ENCODE results near the gene OR2V2.

The OR2V2 gene

GRCh38 chr5:181191526-181192336 is 44.3 kb downstream of the OR2V2 start:
- DNase-seq = no peak

DNA sequence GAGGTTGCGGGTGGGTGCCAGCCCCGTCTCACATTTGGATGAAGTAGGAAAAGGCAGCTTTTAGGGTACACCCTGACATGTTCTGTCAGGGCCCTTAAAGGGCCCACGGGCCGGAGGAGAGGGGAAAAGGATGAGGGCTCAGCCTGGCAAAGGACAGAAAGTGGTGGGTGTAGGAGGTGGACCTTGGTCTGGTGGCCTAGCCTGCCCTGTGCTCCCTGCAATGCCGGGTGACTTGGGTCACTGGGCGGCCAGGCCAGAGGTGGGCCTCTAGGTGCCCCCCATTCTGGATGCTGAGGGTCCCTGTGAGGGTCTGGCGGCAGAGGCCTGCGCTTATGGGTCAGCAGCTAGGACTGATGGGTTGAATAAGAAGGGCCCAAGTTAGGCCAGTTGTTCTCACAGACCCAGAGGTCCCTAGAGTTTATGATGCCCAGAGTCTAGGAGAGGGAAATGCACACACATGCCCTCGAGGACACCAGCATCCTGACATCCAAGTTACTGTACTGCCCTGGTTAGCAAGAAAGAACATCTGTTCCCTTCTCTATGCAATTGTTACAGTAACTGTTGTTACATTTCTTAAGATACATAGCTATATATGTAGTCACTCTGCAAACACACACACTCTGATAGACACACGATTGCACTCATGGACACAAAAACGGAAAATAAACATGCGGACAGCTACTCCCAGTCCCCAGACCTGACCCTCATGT is 45.1 kb downstream of the OR2V2 start:
- no peak for DNase-seq

DNA sequence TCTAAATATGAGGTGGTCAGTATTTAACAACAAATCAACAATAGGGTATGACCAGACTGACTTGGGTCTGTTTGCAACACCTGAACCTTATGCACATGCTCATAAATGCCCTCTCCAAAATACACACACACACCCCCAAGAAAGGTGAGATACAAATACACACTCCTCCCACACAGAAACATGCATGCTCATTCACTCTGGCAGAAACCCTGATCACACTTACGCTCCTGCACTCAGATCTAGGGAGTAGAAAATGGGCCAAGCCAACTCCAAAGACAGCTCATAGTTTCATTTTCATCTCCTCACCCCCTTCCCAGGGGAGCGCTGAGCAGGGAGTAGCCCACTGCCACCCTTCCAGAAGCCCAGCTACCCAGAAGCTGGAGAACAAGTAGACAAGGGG is 46.3 kb downstream of the OR2V2 start:
- no peak for DNase-seq

- no peak for DNase-seq
Measured at GRCh38 chr5:181194489-181195248, 47.3 kb downstream of the OR2V2 start.

DNA sequence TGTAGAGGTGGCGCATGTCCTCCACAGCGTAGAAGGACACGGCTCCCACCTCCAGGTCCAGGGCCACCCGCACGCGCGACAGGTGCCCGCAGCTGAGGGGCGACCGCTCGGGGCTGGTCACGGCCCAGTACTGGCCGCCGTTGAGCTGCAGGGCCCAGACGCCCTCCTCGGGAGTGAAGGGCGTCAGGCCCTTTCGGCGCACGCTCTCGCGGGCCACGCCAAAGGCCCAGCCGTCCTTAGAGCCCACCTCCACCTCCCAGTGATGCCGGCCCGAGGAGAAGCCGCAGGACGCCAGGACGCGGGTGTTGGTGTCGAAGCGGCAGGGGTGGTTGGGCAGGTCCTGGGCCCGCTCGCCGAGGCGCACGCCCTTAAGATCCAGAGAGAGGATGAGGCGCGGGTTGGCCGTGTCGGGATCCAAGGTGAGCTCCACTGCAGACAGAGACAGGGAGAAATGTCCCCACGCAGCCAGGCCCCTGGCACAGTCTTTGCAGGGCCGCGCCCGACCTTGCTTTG is 47.9 kb downstream of the OR2V2 start:
- no peak for DNase-seq

- no peak for DNase-seq
Measured at GRCh38 chr5:181197326-181197951, 50.1 kb downstream of the OR2V2 start.

GRCh38 chr5:181198106-181198685 is 50.8 kb downstream of the OR2V2 start:
- DNase-seq = no peak

- no peak for DNase-seq
Measured at GRCh38 chr5:181198905-181199519, 51.6 kb downstream of the OR2V2 start.

- no peak for DNase-seq
Measured at GRCh38 chr5:181199881-181200638, 52.7 kb downstream of the OR2V2 start.

- DNase-seq = no peak
Measured at GRCh38 chr5:181200816-181201215, 53.4 kb downstream of the OR2V2 start.

DNA sequence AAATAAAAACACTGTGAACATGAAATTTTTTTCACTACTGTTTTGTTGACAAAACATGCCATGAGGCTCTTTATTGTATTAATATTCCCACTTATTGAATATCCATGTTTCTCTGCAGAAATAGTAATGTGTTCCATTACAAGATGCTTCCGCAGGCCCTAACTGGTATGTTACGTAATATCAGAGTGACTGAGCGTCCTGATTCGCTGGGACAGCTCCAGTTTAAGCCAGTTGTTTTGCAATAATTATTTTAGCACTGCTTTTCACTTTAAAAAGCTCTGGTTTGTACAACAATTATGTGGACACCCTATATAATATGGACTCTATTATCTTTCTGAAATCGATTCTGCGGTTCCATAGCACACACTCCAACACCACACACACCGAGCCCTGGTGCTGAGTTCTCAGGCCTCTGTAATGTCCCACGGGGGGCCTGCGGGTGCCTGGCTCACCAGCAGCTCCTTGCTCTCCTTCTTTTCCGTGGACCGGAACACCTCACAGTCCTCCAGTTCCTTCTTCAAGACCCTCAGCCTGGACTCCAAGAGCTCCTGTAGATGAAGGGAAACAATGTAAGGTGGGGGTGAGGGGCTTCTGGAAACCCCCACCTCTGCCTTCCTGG is 55.8 kb downstream of the OR2V2 start:
- no peak for DNase-seq

DNA sequence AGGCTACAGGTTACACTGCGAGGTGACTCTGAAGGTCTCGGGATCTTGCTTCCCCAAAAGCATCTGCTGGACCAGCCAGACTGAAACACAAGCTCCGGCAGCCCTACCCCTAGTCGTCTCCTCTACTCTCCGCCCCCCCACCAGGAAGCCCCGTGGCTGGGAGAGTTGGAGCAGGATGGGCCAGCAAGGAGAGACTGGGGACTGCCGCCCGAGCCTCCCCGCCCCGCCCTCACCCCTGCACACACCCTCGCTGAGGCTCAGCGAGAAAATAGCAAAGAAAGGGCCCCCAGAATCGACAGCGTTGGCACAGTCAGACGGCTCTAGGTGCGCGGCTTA is 56.4 kb downstream of the OR2V2 start:
- DNase-seq = no peak

DNA sequence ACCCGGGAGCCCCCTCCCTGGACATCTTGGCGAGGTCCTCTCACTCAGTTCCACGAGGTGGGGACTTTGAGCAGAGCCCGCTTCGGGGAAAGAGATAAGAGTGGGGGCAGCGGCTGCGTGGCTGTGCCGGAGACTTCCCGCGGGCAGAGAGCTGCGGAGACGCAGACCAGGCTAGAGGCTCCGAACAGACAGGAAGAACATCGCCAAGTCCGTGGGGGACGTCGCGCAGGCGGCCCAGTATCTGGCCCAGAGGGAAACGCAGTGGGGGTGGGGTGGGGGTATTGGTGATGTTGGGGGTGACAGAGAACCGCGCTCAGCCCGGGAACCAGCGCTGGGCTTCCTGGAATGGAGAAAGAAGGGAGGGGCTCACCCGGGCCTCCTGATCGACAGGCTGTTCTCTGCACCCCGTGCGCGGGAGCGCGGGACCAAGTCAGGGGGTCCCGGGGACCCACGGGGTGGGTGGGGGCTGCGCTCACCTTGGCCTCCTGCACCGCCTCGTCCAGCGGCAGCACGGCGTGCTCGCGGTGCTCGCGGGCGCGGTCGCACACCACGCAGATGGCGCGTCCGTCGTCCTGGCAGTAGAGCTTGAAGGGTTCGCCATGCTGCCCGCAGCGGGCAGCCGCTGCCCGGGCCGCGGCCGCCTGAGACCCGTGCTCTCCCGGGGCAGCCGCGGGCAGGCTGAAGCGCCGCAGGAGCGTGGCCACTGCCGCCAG is 56.9 kb downstream of the OR2V2 start:
- no peak for DNase-seq

DNA sequence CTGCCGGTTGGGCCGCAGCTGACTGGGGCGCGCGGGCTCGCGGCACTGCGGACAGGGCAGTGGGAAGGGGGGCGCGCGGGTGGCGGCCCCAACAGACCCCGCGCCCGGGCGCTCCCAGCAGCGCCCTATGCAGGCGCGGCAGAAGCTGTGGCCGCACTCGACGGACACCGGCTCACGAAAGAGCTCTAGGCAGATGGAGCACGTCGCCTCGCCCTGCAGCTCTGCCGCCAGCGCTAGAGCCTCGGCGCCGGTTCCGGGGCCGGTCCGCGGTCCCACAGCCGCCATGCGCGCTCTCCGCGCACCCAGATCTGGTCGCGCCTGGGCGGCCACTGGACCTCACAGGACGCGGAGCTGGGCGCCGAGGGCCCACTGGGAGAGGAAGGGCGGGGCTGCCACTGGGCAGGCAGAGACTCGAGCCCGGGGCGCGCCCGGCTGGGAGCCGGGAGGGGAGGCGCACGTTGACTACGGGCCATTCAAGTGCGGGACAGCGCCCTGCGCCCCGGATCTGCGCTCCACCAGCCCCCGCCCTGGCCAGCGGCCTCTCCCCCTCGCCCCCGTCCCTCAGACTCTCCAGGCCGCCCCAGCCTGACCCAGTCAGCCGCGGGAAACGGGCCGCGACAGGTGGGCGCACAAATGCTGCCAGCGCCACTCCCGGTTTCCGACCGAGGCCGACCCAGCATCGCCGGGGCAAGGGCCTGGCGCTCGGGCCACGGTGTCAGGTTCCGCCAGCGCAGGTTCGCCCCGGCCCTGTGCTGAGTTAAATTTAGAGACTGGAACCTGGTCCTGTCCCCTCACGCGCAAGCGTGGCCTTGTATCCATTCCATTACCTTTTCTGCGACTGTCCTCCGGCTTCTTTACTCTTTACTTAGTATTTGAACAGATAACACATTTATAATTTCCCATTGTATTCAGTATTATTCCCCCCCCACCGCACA is 57.7 kb downstream of the OR2V2 start, which contains the start of gene TRIM7:
Gene TRIM7, minus strand, starts transcription at position 371 of the 935 bp plus-strand sequence. Its CDS starts 86 bp downstream, at position 285.
- no peak for DNase-seq

DNA sequence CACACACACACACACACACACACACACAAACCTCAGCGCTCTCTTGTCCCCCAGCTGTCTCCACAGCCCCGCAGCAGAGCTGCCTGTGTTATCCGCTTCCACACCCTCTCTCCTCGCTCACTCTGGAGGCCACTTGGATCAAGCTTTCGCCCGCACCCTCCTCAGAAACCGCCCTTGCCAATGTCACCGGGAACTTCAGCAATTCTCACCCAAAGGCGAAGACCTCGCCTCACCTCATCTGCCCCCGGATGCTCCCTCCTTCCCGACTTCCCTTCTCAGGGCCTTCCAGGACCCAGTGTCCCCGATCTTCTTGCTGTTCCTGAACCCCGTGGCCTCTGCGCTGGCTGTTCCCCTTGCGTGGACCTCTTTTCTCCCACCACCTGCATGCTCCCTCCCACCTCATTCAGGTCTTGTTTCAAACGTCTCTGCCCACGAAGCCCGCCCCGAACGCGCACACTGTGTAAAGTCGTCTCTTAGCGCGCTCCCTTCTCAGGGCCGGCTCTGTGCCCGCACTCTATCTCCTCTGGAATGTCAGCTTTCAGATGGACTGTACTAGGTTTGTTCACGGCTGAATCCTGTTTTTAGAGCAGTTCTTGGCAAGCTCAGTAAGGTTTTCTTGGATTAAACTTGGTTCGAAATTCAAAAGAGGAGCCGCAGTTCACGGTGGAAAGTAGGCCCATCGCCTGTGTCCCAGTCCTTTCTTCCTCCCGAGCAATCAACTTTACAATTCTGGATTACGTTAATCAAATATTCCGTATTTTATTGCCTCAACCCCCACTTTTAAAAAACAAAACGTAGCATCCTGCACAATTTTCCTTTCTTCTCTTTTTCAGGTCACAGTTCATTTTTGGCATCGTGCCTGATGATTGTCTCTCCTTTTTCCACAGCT is 58.6 kb downstream of the OR2V2 start:
- no peak for DNase-seq

DNA sequence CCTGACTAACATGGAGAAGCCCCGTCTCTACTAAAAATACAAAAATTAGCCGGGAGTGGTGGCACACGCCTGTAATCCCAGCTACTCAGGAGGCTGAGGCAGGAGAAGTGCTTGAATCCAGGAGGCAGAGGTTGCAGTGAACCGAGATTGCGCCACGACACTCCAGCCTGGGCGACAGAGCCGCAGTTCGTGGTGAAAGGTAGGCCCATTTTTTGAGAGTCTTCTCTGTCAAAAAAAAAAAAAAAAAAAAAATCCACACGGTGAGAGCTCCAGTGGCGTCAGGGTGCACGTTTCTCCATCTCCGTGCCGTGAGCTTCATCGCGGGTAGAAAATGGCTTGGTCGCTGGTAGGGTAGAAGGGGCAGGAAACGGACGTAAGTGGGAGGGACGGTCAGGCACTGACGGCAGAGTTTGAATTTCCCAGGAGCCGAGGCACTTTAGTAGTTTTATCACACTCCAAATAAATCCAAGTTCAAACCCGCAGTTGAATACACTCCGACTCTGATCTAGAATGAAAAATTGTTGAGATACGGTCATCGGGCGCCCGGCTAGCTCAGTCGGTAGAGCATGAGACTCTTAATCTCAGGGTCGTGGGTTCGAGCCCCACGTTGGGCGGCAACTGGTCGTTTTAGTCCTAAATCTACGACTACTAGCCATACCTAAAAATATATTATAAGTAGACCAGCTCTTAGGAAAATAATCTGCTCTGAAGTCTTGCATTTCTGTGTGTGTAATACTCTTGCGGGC is 60.0 kb downstream of the OR2V2 start:
- DNase-seq = no peak

DNA sequence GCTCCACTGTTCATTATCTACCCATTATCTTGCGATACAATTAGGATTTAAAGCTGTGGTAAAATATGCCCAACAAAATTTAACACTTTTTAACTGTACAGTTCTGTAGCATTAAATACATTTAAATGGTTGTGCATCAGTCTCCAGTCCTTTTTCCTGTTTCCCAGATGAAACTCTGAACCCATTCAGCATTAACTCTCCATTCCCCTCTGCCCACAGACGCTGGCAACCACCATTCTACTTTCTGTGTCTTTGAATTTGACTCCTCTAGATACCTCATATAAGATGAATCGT is 60.5 kb downstream of the OR2V2 start:
- DNase-seq = no peak

Measured in NCI-H1417 treated with DMSO at 0.1 percent for 48 hours (cell line).